Prostate gland (tissue), 2 donors: ENCODE results near the gene ATP9A.

Experiments used
- CTCF ChIP-seq, 4 experiments: fragments of 200-600 bp in 2 of 4; fragments of 450-650 bp in 2 of 4; sonication (generic) in 2 of 4; IDR thresholded peaks; 1 replicate in 3 of 4; 2 replicates in 1 of 4; pipeline ENCODE4 v1.5.1; 2016 to 2019; ENCODE audit warnings: antibody characterized with exemption in 4 of 4, mild to moderate bottlenecking in 2 of 4, moderate library complexity in 2 of 4
- POLR2A ChIP-seq: fragments of 450-650 bp; IDR thresholded peaks from one replicate; pipeline ENCODE4 v1.6.1; 2016; ENCODE audit warnings: antibody characterized with exemption, mild to moderate bottlenecking
- POLR2AphosphoS5 ChIP-seq: sonication (generic); formaldehyde crosslinking; IDR thresholded peaks from one replicate; pipeline ENCODE4 v1.6.1; 2017; ENCODE audit warnings: antibody characterized with exemption

- no peak for TF ChIP-seq POLR2AphosphoS5
- no peak for TF ChIP-seq CTCF (IDR thresholded peaks at IDR 0.05)
- no peak for TF ChIP-seq POLR2A
These were observed 213.5 kb downstream of the ATP9A start for GRCh38 chr20:51554538-51555165.
